Activated CD8-positive, alpha-beta memory T cell treated with anti-CD3 and anti-CD28 coated beads for 36 hours (primary cell): ENCODE data around the gene C10orf120. TPM values are rescaled to one million over a fixed set of nuclear protein-coding genes. Genes with fewer than 3 reads are reported as not detected.

Experiments used
- total RNA-seq, 2 experiments: library from RNA; stranded (reverse); gene quantifications; one replicate each; pipeline ENCODE4 v1.2.3, GENCODE V29; 2021

C10orf120 gene
- total RNA-seq, 2 experiments from 2014 or later: not detected

Other genes with a start within 250 kb of the C10orf120 start
- gene ARMS2, start 245.2 kb downstream of the C10orf120 start, total RNA-seq: not detected
- not detected for gene HTRA1, start 238.3 kb downstream of the C10orf120 start, total RNA-seq
- not detected for gene DMBT1, start 139.1 kb downstream of the C10orf120 start, total RNA-seq
- gene CUZD1, start 146.0 kb upstream of the C10orf120 start, total RNA-seq: 1 to 10 TPM; 2.2 to 2.9 TPM
- gene FAM24B, start 179.7 kb upstream of the C10orf120 start, total RNA-seq: 1 to 10 TPM; 9.6 to 9.8 TPM
- not detected for gene FAM24A, start 210.8 kb upstream of the C10orf120 start, total RNA-seq